GM12801 (cell line): ENCODE results near the gene SANBR.

Experiments used
- CTCF ChIP-seq: IDR thresholded peaks from one replicate; pipeline ENCODE4 v1.5.1; 2011; ENCODE audit warnings: control low read depth; ENCODE audit not compliant: insufficient read length; ENCODE audit errors: extremely low read depth

Gene SANBR

GRCh38 chr2:61096438-61096837 is 30.8 kb downstream of the SANBR start:
- TF ChIP-seq CTCF, result no peak

DNA sequence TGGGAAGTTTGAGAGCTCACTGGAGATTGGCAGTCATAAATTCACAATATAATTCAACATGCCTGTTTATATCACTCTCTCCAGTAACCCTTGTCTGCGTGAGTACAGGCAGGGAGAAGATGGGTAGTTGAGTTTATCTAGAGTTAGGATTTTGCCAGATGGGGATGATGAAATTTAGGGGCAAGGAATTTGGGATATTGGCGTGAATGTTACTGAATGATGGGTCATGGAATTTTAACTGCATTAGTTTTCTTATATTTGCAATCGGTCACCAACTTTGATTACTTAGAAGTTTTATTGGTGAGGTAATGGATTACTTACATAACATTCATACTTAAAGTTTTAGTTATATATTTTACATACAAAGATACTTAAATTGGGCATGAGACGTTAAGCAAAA is 35.1 kb downstream of the SANBR start:
- no peak for TF ChIP-seq CTCF

GRCh38 chr2:61109291-61109690 is 43.6 kb downstream of the SANBR start:
- no peak for TF ChIP-seq CTCF

- TF ChIP-seq CTCF, result no peak
Observed at GRCh38 chr2:61111708-61112107, 46.0 kb downstream of the SANBR start.

- TF ChIP-seq CTCF, result no peak
Observed at GRCh38 chr2:61114147-61114546, 48.5 kb downstream of the SANBR start.
